SW 1271 (cell line): Measurements from ENCODE around the gene PTPRO.
A peak's percentile ranks its signal among the peaks of the same experiment; 100 is the strongest.

Source experiments
- DNase-seq, 2 experiments: peaks; one replicate each; lab custom pipeline; 2025; lab: John Stamatoyannopoulos, UW

The PTPRO gene

GRCh38 chr12:15322164-15323061 is at the start of gene PTPRO:
Gene PTPRO (plus strand): TSS chr12:15322508.
- no peak for DNase-seq

GRCh38 chr12:15273896-15274295 is 48.4 kb upstream of the PTPRO start:
- DNase-seq: no peak

DNA sequence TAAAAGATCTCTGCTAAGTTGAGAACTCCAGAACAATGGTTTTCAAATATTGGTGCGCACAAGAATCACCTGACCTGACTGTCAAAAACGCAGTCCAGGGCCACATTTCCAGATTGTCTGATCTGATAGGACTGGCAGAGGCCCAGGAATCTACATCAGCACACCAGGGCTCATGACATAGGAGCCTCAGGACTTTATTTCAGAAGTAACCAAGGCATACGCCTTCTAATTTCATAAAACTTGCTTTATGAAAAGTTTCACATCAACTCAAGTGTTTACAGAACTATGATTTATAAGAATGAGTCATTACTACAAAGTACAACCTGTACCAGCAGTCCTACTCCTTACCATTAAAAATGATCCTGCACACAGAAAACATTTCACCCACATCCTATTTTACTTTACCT is 47.7 kb upstream of the PTPRO start:
- no peak for DNase-seq

GRCh38 chr12:15276088-15276698 is 46.1 kb upstream of the PTPRO start:
- peak; percentile 20 to 25 for DNase-seq

DNA sequence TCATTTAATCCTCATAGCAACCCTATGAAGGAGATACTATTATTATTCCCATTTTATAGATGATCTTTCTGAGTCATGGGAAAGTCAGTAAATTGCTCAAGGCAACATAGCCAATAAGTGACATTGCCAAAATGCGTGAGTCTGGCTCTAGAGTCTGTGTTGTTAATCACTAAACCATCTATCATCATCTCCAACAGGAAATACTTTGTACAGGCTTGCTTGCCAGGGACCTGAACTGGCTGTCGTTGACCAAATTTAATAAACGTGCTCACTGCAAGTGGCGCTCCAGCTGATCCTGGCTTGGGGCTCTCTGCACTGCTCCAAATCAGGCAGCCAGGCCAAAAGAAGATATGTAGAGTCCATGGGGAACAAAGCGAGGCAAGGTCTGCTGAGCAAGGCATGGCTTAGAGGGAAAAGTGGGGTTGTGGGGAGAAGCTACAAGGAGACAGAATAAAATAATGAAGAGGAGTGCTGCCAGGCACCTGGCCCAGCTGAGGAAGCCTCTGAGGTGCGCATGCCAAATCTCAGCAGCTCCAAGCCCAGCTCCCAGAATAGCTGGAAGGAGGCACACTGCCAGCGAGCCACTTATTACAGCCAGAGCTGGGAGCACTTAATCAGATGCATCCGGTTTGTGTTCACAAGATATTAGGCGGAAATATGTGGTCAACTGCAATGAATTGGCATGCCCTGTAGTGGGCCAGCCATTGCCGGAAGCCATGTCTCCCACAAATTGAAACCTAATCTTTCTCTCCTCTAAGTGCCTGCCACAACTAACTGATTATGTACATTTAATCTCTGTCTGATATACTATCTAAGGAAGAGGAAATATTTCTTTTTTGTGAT is 43.3 kb upstream of the PTPRO start:
- no peak for DNase-seq

DNA sequence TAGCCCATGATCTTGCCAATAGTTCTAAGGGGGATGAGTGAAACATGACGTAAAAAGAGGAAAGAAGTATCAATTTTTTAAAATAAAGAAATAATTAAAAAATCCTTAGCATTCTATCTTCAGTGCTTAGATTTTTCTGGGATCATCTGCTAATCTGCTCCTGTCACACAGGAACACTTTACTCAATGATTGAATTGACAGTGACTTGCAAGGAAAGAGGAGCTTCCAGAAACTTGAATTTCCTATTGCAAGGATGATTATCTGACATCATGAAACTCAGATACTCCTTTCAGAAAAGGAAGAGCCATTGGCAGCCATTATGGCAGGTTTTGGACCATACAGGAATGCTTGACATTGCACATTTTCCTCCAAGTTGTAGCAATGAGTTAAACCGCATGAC is 41.4 kb upstream of the PTPRO start:
- DNase-seq: no peak

GRCh38 chr12:15289192-15289591 is 33.1 kb upstream of the PTPRO start:
- DNase-seq: no peak

GRCh38 chr12:15293731-15294130 is 28.6 kb upstream of the PTPRO start:
- DNase-seq: no peak

DNA sequence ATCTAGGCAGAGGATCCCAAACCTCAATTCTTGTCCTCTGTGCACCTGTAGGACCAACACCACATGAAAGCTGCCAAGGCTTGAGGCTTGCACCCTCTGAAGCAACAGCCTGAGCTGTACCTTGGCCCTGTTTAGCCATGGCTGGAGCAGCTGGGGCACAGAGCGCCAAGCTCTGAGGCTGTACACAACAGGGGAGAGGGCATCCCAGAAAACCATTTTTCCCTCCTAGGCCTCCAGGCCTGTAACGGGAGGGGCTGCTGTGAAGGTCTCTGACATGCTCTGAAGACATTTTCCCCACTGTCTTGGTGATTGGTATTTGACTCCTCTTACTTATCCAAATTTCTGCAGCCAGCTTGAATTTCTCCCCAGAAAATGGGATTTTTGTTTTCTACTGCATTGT is 22.4 kb upstream of the PTPRO start:
- no peak for DNase-seq

DNA sequence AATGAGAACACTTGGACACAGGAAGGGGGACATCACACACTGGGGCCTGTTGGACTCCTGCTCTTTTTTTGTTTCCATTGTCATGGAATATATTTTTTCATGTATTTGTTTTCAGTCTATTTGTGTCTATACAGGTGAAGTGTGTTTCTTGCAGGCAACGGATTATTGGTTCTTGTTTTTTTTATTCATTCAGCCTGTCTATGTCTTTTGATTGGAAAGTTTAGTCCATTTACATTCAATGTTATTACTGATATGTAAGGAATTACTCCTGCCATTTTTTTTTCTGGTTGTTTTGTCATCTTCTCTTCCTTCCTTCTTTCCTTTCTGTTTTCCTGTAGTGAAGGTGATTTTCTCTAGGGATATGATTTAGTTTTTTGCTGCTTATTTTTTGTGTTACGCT is 18.0 kb upstream of the PTPRO start:
- no peak for DNase-seq

GRCh38 chr12:15306605-15307004 is 15.7 kb upstream of the PTPRO start:
- no peak for DNase-seq

GRCh38 chr12:15307079-15307478 is 15.2 kb upstream of the PTPRO start:
- no peak for DNase-seq

DNA sequence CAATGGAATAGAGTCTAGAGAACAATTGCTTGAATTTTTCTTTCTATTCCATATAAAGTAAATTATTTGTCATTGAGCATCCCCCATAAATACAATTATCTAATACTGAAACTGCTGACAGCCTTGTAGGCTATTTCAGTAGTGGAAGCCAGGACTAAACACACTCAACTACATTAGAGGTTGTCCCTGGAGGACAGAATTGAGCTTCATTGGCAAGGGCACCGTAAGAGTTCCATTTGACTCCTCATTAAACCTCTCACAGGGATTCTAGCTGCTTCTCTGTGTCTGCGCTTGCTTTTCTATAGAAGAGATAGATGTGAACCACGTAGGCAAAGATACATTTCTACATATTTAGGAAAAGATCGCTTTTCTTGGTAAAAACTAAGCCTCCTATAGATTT is 3.5 kb upstream of the PTPRO start:
- no peak for DNase-seq

DNA sequence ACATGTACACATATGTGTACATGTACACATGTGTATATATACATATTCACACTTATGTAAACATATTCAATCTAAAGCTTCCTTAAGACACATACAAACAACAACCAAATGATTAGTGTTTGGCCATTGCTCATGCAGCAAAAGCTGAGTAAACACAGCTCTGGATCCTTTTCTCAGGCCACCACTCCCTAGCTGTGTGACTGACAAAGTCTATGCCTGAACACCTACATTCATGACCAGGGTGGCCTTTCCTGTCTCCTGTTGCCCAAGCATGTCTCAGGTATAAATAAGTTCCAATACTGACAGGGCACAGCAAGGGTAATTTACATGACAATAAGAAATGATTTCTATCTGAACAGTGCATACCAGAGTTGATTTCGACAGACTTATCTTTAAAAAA is 1.4 kb upstream of the PTPRO start:
- DNase-seq: no peak

DNA sequence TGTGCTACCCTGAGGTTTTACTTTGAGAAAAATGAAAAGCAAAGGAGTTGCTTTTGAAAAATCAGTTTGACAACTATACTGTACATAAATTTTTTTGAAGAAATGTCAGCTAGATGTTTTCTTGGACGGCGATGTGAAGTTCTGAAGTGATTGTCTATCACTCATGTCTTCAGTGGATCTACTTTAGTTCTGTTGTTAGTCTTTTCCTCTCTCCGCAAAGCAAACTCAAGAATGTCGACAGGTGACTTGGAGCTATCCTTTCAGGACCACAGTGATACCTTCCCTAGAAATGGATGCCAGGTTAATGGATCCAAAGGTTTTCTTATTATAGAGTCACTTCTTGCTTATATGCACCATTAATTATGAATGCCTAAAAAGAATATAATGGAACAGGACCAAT is 1.2 kb downstream of the PTPRO start:
- no peak for DNase-seq

DNA sequence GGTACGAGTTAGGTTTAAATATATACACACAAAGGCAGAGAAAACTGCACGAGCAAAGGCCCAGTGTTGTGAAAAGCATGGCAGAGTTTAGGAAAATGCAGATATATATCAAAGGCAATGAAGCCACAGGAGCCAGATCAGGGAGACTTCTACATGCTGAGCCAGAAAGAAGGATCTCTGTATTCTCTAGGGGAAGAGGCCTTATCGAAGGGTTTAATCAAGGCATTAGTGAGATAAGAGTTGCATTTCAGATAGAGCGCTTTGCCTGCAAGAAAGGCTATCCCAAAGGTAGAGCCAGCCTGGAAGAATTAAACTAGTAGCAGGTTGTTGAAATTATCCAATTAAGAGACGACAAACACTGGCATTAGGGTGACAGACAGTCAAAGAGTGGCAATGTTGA is 7.6 kb downstream of the PTPRO start:
- no peak for DNase-seq

- no peak for DNase-seq
Measured at GRCh38 chr12:15334225-15334624, 11.9 kb downstream of the PTPRO start.

DNA sequence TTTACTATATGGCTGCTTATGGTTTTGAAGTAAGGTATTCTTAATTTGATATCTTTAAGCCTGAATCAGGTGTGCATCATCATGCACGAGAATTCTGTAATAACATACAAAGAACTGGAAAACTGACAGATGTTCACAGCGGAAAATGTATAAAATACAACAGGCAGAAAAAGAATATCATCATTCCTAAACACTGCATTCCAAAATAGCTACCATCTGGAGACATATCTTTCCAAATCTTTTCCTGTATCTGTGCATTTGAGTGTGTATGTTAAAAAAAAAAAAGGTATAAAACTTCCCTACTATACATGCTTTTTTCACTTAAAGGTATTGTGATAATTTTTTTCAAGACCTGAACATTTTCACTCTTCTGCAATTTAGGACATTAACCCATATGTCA is 13.7 kb downstream of the PTPRO start:
- no peak for DNase-seq

- peak in 1 of 2 experiments; percentile 34 for DNase-seq
Measured at GRCh38 chr12:15336768-15337553, 14.7 kb downstream of the PTPRO start.

DNA sequence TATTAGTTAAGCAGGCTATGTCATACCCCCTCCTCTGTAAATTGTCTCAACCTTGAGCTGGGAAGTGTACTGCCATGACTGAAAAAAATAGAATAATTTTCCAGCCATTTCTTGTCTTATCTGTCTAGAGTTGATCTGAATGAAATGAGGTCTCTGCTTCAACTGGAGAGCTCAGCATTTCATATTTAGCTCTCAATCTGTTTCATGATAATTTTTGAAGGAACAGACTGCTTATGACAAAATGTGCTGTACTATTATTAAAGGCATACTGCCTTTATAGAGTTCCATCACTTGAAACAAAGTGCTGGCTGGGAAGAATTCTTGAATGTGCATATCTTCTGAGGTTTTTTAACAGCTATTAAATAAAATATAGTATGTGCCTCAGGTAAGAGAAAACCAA is 19.1 kb downstream of the PTPRO start:
- DNase-seq: no peak

GRCh38 chr12:15344561-15344960 is 22.3 kb downstream of the PTPRO start:
- no peak for DNase-seq

GRCh38 chr12:15346488-15346887 is 24.2 kb downstream of the PTPRO start:
- DNase-seq: no peak
